B cell (primary cell): ENCODE results near the gene PRPF40A.

Experiments used
- CTCF ChIP-seq: fragments of 200-600 bp; IDR thresholded peaks from one replicate; pipeline ENCODE4 v1.8.0; 2022; ENCODE audit warnings: antibody characterized with exemption, mild to moderate bottlenecking
- EZH2 ChIP-seq: IDR thresholded peaks from 2 replicates; pipeline ENCODE4 v1.6.1; 2012; ENCODE audit warnings: borderline replicate concordance, low read depth, mild to moderate bottlenecking, moderate library complexity, low read length; ENCODE audit not compliant: insufficient read depth, poor library complexity, severe bottlenecking

- TF ChIP-seq CTCF = no peak
- TF ChIP-seq EZH2 = no peak
Observed at GRCh38 chr2:152602750-152603149, 114.5 kb downstream of the PRPF40A start.
